Activated effector memory CD4-positive, alpha-beta T cell treated with anti-CD3 and anti-CD28 coated beads, Interleukin-2, amount 50 U/mL, for 16 hours (primary cell): ENCODE measurements around the gene CYP51A1.
"Not testable (repeated sequence)": the region's sequence is repeated elsewhere in the genome, so short reads cannot be mapped to it uniquely, and the experiment has no call there.

Source experiments
- DNase-seq: peaks from one replicate; pipeline ENCODE4 v3.0.0-alpha.2; 2020

CYP51A1 gene

GRCh38 chr7:92121681-92122080 is 12.6 kb downstream of the CYP51A1 start:
- DNase-seq: no peak

GRCh38 chr7:92119213-92119759 is 15.0 kb downstream of the CYP51A1 start:
- DNase-seq: no peak

DNA sequence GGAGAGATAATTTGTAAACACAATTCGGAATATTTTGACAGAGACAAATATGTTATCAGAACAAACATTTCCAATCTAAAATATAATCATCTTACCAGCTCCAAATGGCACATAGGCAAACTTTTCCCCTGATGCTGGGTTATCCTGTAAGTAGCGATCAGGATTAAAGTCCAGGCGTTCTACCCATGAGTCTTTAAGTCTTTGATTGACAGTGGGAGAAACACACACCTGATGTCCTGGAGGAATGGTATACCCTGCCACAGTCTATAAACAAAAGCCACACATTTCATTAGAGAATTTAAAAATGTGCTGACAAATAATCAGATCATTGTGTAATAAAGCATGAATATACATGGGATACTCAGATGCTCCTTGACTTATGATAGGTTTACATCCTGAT is 17.3 kb downstream of the CYP51A1 start:
- DNase-seq: no peak

DNA sequence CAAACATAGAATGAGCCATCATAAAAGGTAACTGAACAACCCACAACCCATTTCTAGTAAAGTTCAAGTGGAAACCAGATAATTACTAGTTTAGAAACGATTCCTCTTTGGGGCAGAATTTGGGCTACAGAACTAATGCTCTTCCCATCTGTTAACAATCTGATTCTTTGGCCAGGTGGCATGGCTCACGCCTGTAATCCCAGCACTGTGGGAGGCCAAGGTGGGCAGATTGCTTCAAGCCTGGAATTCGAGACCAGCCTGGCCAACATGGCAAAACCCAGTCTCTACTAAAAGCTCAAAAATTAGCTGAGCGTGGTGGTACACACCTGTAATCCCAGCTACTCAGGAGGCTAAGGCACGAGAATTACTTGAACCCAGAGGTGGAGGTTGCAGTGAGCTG is 18.5 kb downstream of the CYP51A1 start:
- no peak for DNase-seq

GRCh38 chr7:92110857-92111256 is 23.4 kb downstream of the CYP51A1 start:
- DNase-seq: no peak

GRCh38 chr7:92108821-92109220 is 25.5 kb downstream of the CYP51A1 start:
- DNase-seq: no peak

DNA sequence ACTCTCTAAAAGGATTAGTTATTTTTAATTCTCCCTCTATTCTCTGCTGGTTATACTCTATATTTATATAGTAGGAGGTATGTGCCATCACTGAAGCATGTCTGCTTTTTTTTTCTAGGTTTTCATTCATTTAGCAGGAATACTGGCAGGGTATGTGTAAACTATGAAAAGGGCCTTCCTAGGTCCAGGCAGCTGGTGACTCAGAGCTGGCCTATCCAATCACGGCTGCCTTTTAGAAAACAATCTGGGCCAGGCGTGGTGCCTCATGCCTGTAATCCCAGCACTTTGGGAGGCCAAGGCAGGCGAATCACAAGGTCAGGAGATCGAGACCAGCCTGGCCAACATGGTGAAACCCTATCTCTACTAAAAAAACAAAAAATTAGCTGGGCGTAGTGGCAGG is 31.4 kb downstream of the CYP51A1 start:
- DNase-seq: not testable (repeated sequence)

DNA sequence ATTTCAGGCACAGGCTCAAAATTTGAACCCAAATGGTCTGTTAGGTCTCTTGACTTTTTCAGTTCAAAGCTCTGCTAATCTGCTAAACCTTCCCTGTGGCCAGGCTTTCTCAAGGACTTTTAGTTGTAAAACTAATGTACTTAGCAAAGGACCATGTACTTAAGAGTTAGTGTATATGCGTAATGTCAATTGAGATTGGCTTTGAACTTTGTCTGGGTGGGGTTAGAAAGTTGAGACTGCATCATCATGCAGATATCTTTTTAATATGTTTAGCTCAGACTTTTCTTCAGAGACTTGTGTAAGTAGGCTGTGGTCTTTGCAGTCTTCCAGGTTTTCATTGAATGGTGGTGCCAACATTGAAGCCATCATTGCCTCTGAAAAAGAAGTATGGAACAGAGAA is 33.7 kb downstream of the CYP51A1 start:
- no peak for DNase-seq

GRCh38 chr7:92095380-92095779 is 38.9 kb downstream of the CYP51A1 start:
- DNase-seq: no peak

- DNase-seq: no peak
Measured at GRCh38 chr7:92092210-92092609, 42.1 kb downstream of the CYP51A1 start.

GRCh38 chr7:92088266-92088665 is 46.0 kb downstream of the CYP51A1 start:
- DNase-seq: no peak

DNA sequence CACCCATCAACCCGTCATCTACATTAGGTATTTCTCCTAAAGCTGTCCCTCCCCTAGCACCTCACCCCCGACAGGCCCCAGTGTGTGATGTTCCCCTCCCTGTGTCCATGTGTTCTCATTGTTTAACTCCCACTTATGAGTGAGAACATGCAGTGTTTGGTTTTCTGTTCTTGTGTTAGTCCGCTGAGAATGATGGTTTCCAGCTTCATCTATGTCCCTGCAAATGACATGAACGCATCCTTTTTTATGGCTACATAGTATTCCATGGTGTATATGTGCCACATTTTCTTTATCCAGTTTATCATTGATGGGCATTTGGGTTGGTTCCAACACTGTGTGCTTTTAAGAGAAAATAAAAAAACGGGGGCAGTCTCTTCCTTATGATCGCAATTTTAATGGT is 50.4 kb downstream of the CYP51A1 start:
- DNase-seq: not testable (repeated sequence)

DNA sequence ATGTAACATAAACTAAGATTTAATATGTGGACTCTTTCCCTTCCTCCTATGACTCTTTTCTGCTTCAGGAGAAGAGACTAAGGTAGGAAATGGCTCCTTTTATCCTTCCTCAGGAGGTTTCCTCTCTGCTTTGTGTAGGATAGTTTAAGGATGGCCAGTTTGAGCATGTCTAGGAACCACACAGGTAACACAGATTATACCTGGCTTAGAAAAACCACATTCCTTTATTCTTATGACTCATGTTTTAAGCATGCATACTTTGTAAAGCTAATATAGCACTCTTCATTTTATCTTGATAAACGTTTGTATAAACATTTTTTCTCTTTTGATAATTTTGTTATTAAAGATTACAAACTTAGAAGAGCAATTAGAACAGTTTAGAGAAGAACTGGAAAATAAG is 57.8 kb downstream of the CYP51A1 start:
- DNase-seq: no peak

- DNase-seq: no peak
Measured at GRCh38 chr7:92075455-92076158, 58.7 kb downstream of the CYP51A1 start.

- no peak for DNase-seq
Measured at GRCh38 chr7:92072708-92073107, 61.6 kb downstream of the CYP51A1 start.

GRCh38 chr7:92072121-92072520 is 62.2 kb downstream of the CYP51A1 start:
- no peak for DNase-seq

GRCh38 chr7:92071032-92071431 is 63.2 kb downstream of the CYP51A1 start:
- DNase-seq: no peak

GRCh38 chr7:92064438-92065029 is 69.7 kb downstream of the CYP51A1 start:
- DNase-seq: no peak
